ENCODE measurements around the gene SERPINA6.

DNA sequence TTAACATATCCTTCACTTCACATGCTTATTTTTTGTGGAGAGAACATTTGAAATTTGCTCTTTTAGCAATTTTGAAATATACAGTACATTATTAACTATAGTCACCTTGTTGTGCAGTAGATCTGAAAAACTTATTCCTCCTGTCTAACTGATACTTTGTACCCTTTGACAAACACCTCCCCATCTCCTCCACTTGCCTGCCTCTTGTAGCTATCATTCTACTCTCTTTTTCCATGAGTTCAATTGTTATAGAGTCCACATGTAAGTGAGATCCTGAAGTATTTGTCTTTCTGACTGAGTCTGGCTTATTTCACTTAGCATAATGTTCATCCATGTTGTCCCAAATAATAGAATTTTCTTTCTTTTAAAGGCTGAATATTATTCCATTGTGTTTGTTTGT is 9.5 kb upstream of the SERPINA6 start:
- TF ChIP-seq, protein P1, sequence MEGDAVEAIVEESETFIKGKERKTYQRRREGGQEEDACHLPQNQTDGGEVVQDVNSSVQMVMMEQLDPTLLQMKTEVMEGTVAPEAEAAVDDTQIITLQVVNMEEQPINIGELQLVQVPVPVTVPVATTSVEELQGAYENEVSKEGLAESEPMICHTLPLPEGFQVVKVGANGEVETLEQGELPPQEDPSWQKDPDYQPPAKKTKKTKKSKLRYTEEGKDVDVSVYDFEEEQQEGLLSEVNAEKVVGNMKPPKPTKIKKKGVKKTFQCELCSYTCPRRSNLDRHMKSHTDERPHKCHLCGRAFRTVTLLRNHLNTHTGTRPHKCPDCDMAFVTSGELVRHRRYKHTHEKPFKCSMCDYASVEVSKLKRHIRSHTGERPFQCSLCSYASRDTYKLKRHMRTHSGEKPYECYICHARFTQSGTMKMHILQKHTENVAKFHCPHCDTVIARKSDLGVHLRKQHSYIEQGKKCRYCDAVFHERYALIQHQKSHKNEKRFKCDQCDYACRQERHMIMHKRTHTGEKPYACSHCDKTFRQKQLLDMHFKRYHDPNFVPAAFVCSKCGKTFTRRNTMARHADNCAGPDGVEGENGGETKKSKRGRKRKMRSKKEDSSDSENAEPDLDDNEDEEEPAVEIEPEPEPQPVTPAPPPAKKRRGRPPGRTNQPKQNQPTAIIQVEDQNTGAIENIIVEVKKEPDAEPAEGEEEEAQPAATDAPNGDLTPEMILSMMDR (conservative IDR thresholded peaks at IDR 0.05 in 1 of 2, IDR thresholded peaks at IDR 0.05 in 1 of 2; ENCODE audit: low read depth in 1 of 2, low read length in 2 of 2), result no peak
- TF ChIP-seq EZH2 (IDR thresholded peaks at IDR 0.05; ENCODE audit: low read length, missing control alignments), result no peak
